GM23338 (cell line): ENCODE data around the gene PDE7B. TPM values are rescaled to one million over a fixed set of nuclear protein-coding genes. Genes with fewer than 3 reads are reported as not detected.

Source experiments
- ATAC-seq: fragments of 200-7000 bp; cut with Tn5 transposase; 3 replicates; pipeline ENCODE4 v1.9.1; 2020
- DNase-seq: peaks from one replicate; pipeline ENCODE4 v3.0.0-alpha.2; 2015; ENCODE audit warnings: low spot score
- H2AFZ ChIP-seq: fragments of 200-600 bp; sonication (generic); 2 replicates; pipeline ENCODE4 v1.8.0; 2016; ENCODE audit warnings: antibody characterized with exemption, mild to moderate bottlenecking, moderate library complexity
- H3F3A ChIP-seq: fragments of 200-600 bp; sonication (generic); replicated peaks from 2 replicates; pipeline ENCODE4 v1.8.0; 2017; ENCODE audit warnings: antibody characterized with exemption, mixed run types, low read depth
- H3K27ac ChIP-seq: fragments of 200-600 bp; sonication (generic); 2 replicates; pipeline ENCODE4 v1.6.1; 2016; ENCODE audit warnings: low read depth
- H3K27me3 ChIP-seq: fragments of 200-600 bp; sonication (generic); 2 replicates; pipeline ENCODE4 v1.8.0; 2016; ENCODE audit warnings: mild to moderate bottlenecking, mixed run types, moderate library complexity; ENCODE audit not compliant: insufficient read depth
- H3K36me3 ChIP-seq: fragments of 200-600 bp; sonication (generic); 2 replicates; pipeline ENCODE4 v1.8.0; 2016; ENCODE audit warnings: mild to moderate bottlenecking; ENCODE audit not compliant: insufficient read depth
- H3K4me1 ChIP-seq: fragments of 200-600 bp; sonication (generic); 2 replicates; pipeline ENCODE4 v1.8.0; 2016; ENCODE audit warnings: mild to moderate bottlenecking, moderate library complexity; ENCODE audit not compliant: insufficient read depth
- H3K4me2 ChIP-seq: fragments of 200-600 bp; sonication (generic); 2 replicates; pipeline ENCODE4 v1.7.1; 2017; ENCODE audit warnings: mixed run types
- H3K4me3 ChIP-seq: fragments of 200-600 bp; sonication (generic); 2 replicates; pipeline ENCODE4 v1.6.1; 2016; ENCODE audit warnings: mixed run types
- H3K79me2 ChIP-seq: fragments of 200-600 bp; sonication (generic); replicated peaks from 2 replicates; pipeline ENCODE4 v1.8.0; 2017; ENCODE audit warnings: mild to moderate bottlenecking; ENCODE audit not compliant: insufficient read depth
- H3K9me2 ChIP-seq: fragments of 200-600 bp; sonication (generic); 2 replicates; pipeline ENCODE4 v1.8.0; 2017; ENCODE audit not compliant: insufficient read depth
- H4K20me1 ChIP-seq: fragments of 200-600 bp; sonication (generic); replicated peaks from 2 replicates; pipeline ENCODE4 v1.8.0; 2017; ENCODE audit warnings: mild to moderate bottlenecking; ENCODE audit not compliant: insufficient read depth
- H3K27ac Mint-ChIP-seq: 2 replicates; pipeline ENCODE4 v1.8.0; 2020; ENCODE audit warnings: inconsistent platforms, mild to moderate bottlenecking, moderate library complexity, mixed read lengths
- H3K27me3 Mint-ChIP-seq: 3 replicates; pipeline ENCODE4 v1.8.0; 2022; ENCODE audit warnings: low read depth, mild to moderate bottlenecking, moderate library complexity, mixed read lengths, inconsistent platforms; ENCODE audit not compliant: insufficient read depth, poor library complexity
- H3K36me3 Mint-ChIP-seq: 3 replicates; pipeline ENCODE4 v1.8.0; 2021; ENCODE audit warnings: low read depth, mild to moderate bottlenecking, inconsistent platforms, moderate library complexity, mixed read lengths
- H3K4me1 Mint-ChIP-seq: 3 replicates; pipeline ENCODE4 v1.8.0; 2020; ENCODE audit warnings: mild to moderate bottlenecking, inconsistent platforms, mixed read lengths
- H3K4me3 Mint-ChIP-seq: 3 replicates; pipeline ENCODE4 v1.8.0; 2021; ENCODE audit warnings: moderate library complexity, mild to moderate bottlenecking, inconsistent platforms, mixed read lengths
- H3K9me3 Mint-ChIP-seq: 3 replicates; pipeline ENCODE4 v1.8.0; 2020; ENCODE audit warnings: moderate library complexity, mild to moderate bottlenecking, inconsistent platforms, mixed read lengths
- CREB1 ChIP-seq: fragments of 250-450 bp; sonication (Bioruptor Pico); IDR thresholded peaks from 2 replicates; pipeline ENCODE4 v1.5.0; 2020; ENCODE audit warnings: low read depth, mild to moderate bottlenecking, moderate library complexity
- EZH2 ChIP-seq: fragments of 200-600 bp; sonication (generic); IDR thresholded peaks from one replicate; pipeline ENCODE4 v1.8.0; 2017; ENCODE audit warnings: antibody characterized with exemption, mild to moderate bottlenecking, low read depth; ENCODE audit not compliant: unreplicated experiment
- EZH2phosphoT487 ChIP-seq: fragments of 200-600 bp; sonication (generic); IDR thresholded peaks from one replicate; pipeline ENCODE4 v1.8.1; 2018; ENCODE audit warnings: antibody characterized with exemption; ENCODE audit not compliant: unreplicated experiment
- JUNB ChIP-seq: IDR thresholded peaks from one replicate; pipeline ENCODE4 v1.6.1; 2016; ENCODE audit warnings: antibody characterized with exemption; ENCODE audit not compliant: unreplicated experiment
- NANOG ChIP-seq: IDR thresholded peaks from 2 replicates; pipeline ENCODE4 v1.6.1; 2016; ENCODE audit warnings: antibody characterized with exemption, borderline replicate concordance
- POLR2AphosphoS5 ChIP-seq: IDR thresholded peaks from 2 replicates; pipeline ENCODE4 v1.6.1; 2016; ENCODE audit warnings: antibody characterized with exemption, low read depth
- STAT1 ChIP-seq: IDR thresholded peaks from one replicate; pipeline ENCODE4 v1.6.1; 2016; ENCODE audit warnings: antibody characterized with exemption; ENCODE audit not compliant: unreplicated experiment
- ZNF114 ChIP-seq: fragments of 250-450 bp; sonication (Bioruptor Pico); IDR thresholded peaks from 2 replicates; pipeline ENCODE4 v1.5.0; 2020; ENCODE audit warnings: mild to moderate bottlenecking, moderate library complexity
- ZNF331 ChIP-seq: fragments of 250-450 bp; sonication (Bioruptor Pico); IDR thresholded peaks from 2 replicates; pipeline ENCODE4 v1.5.0; 2020; ENCODE audit warnings: low read depth, mild to moderate bottlenecking, moderate library complexity
- polyA plus RNA-seq: library from polyadenylated mRNA; unstranded; fragments of >200 nt; fragmentation: Nextera tagmentation; extraction: Ambion mirVana; gene quantifications from 2 replicates; pipeline ENCODE4 v1.2.1, GENCODE V29; 2016
- total RNA-seq: library from RNA; depleted of rRNA; stranded (reverse); fragments of >200 nt; shearing (Covaris generic); gene quantifications from 2 replicates; pipeline ENCODE4 v1.2.3, GENCODE V29; 2014
- TF ChIP-seq, protein P1 (sequence below): IDR thresholded peaks from 2 replicates; pipeline ENCODE4 v1.6.1; 2016; ENCODE audit warnings: antibody characterized with exemption
- TF ChIP-seq, protein P2 (sequence below), 2 experiments: fragments of 200-600 bp in 1 of 2; sonication (generic) in 1 of 2; conservative IDR thresholded peaks; 2 replicates each; pipeline versions ENCODE4 v1.5.1 to v1.6.1; 2016 to 2017; ENCODE audit warnings: antibody characterized with exemption in 2 of 2, low read depth in 2 of 2, mild to moderate bottlenecking in 2 of 2, moderate library complexity in 1 of 2
- TF ChIP-seq, protein P3 (sequence below): fragments of 250-450 bp; sonication (Bioruptor Pico); IDR thresholded peaks from 2 replicates; pipeline ENCODE4 v1.5.0; 2020; ENCODE audit warnings: mild to moderate bottlenecking, moderate library complexity

Gene PDE7B
- total and polyA plus RNA-seq, 2 experiments from 2014 or later: 0.07 TPM; not detected in 1

DNA sequence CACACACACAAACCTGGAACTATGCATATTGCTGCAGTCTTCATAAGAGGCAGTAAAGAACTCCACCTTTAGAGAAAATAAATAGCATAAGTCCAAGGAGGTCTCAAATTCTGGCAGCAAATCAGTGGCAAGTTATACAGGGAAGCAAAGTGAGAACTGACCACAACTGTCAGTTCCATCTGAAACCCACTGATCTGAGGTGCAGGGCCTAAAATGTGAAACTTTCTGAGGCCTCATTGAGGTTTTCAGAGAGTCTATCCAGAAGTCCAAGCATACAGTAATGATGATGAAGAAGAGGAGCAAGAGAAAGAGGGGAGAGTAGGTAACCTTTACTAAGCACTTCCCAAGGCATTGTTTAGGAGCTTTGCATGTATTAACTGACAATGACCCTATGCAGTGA, 362.4 kb downstream of the PDE7B start:
- Mint-ChIP-seq H3K4me3 (no peak overlapping the region), H3K9me3 (no peaks in the 10 kb centered on the region), H3K36me3 (no peaks in the 10 kb centered on the region), H3K27ac (no peak overlapping the region), H3K4me1 (no peaks in the 10 kb centered on the region), H3K27me3 (no peaks in the 10 kb centered on the region)
- Histone ChIP-seq H3K4me3 (no peak overlapping the region), H3K27ac (no peak overlapping the region), H3K9me2 (no peaks in the 10 kb centered on the region), H3K79me2 (no peaks in the 10 kb centered on the region), H2AFZ (no peak overlapping the region; the same call in 1 of the 2 replicates), H3K4me2 (no peak overlapping the region), H3F3A (no peaks in the 10 kb centered on the region), H4K20me1 (no peaks in the 10 kb centered on the region), H3K4me1 (no peaks in the 10 kb centered on the region), H3K27me3 (no peaks in the 10 kb centered on the region), H3K36me3 (no peaks in the 10 kb centered on the region)
- no peak for TF ChIP-seq ZNF331
- no peak for TF ChIP-seq JUNB
- TF ChIP-seq POLR2AphosphoS5: no peak
- no peak for TF ChIP-seq EZH2
- TF ChIP-seq EZH2phosphoT487: no peak
- TF ChIP-seq, protein P1, sequence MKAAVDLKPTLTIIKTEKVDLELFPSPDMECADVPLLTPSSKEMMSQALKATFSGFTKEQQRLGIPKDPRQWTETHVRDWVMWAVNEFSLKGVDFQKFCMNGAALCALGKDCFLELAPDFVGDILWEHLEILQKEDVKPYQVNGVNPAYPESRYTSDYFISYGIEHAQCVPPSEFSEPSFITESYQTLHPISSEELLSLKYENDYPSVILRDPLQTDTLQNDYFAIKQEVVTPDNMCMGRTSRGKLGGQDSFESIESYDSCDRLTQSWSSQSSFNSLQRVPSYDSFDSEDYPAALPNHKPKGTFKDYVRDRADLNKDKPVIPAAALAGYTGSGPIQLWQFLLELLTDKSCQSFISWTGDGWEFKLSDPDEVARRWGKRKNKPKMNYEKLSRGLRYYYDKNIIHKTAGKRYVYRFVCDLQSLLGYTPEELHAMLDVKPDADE: no peak
- TF ChIP-seq, protein P2, sequence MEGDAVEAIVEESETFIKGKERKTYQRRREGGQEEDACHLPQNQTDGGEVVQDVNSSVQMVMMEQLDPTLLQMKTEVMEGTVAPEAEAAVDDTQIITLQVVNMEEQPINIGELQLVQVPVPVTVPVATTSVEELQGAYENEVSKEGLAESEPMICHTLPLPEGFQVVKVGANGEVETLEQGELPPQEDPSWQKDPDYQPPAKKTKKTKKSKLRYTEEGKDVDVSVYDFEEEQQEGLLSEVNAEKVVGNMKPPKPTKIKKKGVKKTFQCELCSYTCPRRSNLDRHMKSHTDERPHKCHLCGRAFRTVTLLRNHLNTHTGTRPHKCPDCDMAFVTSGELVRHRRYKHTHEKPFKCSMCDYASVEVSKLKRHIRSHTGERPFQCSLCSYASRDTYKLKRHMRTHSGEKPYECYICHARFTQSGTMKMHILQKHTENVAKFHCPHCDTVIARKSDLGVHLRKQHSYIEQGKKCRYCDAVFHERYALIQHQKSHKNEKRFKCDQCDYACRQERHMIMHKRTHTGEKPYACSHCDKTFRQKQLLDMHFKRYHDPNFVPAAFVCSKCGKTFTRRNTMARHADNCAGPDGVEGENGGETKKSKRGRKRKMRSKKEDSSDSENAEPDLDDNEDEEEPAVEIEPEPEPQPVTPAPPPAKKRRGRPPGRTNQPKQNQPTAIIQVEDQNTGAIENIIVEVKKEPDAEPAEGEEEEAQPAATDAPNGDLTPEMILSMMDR (conservative IDR thresholded peaks at IDR 0.05; ENCODE audit: low read depth in 2 of 2): no peak
- no peak for TF ChIP-seq NANOG
- no peak for TF ChIP-seq ZNF114 (CRISPR knock-in tag)
- ATAC-seq (no peak), DNase-seq (no peak)

DNA sequence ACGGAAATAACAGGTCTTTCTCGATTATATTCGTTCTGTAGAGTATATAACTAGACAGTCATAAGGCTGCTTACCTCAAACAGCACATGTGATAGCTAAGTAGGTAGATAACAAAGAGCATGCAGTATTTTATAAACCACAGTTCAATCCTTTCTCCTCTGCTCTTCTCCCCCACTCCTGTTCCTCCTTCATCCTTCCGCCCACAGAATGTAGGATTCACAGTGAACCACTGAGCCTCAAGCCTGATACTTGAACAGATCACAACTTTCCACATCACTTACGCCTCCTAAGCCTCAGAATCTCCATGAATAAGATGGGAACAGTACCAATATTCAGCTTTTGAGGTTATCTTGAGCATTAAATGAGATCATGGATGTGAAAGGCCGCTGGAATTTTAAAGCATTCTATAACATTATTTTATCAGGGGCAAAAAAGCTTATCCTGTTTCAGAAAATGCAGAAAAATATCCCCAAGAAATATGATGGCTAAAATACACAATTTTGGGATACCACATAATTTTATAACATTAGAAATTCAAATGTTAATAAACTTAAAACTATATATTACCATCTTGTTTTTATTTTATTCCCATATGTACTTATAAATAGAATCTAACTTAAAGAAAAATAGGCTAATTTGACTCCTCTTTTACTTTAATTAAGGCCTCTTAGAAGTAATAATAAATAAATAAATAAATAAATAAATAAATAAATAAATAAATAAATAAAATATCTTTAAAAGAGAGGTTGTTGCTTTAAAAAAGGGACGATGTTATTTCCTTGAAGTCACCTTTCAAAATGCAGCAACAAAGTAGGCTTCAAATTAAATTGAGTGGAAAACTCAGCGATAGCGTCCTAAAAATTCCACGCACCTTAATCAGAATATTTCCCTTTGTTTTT, 365.3 kb downstream of the PDE7B start:
- Mint-ChIP-seq H3K4me1 (no peaks in the 10 kb centered on the region), H3K36me3 (no peaks in the 10 kb centered on the region), H3K9me3 (no peaks in the 10 kb centered on the region; the same call in 2 of the 3 replicates), H3K4me3 (no peak overlapping the region), H3K27ac (no peak overlapping the region), H3K27me3 (no peaks in the 10 kb centered on the region)
- no peaks in the 10 kb centered on the region for H3K9me2 ChIP-seq
- H3F3A ChIP-seq: no peaks in the 10 kb centered on the region
- H2AFZ ChIP-seq: no peak overlapping the region
- no peak overlapping the region for H3K27ac ChIP-seq
- DNase-seq (no peak), ATAC-seq (no peak)
- no peak overlapping the region for H3K4me3 ChIP-seq
- no peaks in the 10 kb centered on the region for H3K4me1 ChIP-seq
- no peaks in the 10 kb centered on the region for H3K36me3 ChIP-seq
- H3K79me2 ChIP-seq: no peaks in the 10 kb centered on the region
- H3K27me3 ChIP-seq: no peaks in the 10 kb centered on the region
- no peak overlapping the region for H3K4me2 ChIP-seq
- H4K20me1 ChIP-seq: no peaks in the 10 kb centered on the region
- no peak for TF ChIP-seq STAT1
- TF ChIP-seq, protein P3, sequence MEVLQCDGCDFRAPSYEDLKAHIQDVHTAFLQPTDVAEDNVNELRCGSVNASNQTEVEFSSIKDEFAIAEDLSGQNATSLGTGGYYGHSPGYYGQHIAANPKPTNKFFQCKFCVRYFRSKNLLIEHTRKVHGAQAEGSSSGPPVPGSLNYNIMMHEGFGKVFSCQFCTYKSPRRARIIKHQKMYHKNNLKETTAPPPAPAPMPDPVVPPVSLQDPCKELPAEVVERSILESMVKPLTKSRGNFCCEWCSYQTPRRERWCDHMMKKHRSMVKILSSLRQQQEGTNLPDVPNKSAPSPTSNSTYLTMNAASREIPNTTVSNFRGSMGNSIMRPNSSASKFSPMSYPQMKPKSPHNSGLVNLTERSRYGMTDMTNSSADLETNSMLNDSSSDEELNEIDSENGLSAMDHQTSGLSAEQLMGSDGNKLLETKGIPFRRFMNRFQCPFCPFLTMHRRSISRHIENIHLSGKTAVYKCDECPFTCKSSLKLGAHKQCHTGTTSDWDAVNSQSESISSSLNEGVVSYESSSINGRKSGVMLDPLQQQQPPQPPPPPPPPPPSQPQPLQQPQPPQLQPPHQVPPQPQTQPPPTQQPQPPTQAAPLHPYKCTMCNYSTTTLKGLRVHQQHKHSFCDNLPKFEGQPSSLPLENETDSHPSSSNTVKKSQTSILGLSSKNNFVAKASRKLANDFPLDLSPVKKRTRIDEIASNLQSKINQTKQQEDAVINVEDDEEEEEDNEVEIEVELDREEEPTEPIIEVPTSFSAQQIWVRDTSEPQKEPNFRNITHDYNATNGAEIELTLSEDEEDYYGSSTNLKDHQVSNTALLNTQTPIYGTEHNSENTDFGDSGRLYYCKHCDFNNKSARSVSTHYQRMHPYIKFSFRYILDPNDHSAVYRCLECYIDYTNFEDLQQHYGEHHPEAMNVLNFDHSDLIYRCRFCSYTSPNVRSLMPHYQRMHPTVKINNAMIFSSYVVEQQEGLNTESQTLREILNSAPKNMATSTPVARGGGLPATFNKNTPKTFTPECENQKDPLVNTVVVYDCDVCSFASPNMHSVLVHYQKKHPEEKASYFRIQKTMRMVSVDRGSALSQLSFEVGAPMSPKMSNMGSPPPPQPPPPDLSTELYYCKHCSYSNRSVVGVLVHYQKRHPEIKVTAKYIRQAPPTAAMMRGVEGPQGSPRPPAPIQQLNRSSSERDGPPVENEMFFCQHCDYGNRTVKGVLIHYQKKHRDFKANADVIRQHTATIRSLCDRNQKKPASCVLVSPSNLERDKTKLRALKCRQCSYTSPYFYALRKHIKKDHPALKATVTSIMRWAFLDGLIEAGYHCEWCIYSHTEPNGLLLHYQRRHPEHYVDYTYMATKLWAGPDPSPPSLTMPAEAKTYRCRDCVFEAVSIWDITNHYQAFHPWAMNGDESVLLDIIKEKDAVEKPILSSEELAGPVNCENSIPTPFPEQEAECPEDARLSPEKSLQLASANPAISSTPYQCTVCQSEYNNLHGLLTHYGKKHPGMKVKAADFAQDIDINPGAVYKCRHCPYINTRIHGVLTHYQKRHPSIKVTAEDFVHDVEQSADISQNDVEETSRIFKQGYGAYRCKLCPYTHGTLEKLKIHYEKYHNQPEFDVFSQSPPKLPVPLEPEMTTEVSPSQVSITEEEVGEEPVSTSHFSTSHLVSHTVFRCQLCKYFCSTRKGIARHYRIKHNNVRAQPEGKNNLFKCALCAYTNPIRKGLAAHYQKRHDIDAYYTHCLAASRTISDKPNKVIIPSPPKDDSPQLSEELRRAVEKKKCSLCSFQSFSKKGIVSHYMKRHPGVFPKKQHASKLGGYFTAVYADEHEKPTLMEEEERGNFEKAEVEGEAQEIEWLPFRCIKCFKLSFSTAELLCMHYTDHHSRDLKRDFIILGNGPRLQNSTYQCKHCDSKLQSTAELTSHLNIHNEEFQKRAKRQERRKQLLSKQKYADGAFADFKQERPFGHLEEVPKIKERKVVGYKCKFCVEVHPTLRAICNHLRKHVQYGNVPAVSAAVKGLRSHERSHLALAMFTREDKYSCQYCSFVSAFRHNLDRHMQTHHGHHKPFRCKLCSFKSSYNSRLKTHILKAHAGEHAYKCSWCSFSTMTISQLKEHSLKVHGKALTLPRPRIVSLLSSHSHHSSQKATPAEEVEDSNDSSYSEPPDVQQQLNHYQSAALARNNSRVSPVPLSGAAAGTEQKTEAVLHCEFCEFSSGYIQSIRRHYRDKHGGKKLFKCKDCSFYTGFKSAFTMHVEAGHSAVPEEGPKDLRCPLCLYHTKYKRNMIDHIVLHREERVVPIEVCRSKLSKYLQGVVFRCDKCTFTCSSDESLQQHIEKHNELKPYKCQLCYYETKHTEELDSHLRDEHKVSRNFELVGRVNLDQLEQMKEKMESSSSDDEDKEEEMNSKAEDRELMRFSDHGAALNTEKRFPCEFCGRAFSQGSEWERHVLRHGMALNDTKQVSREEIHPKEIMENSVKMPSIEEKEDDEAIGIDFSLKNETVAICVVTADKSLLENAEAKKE: no peak
- no peak for TF ChIP-seq EZH2
- no peak for TF ChIP-seq ZNF331
- TF ChIP-seq ZNF114 (CRISPR knock-in tag): no peak
- no peak for TF ChIP-seq CREB1 (CRISPR knock-in tag)
